Testis (tissue), 2 donors: ENCODE results near the gene ULBP3.

Experiments used
- POLR2A ChIP-seq: fragments of 450-650 bp; IDR thresholded peaks from one replicate; pipeline ENCODE4 v1.6.1; 2017; ENCODE audit warnings: antibody characterized with exemption, mild to moderate bottlenecking, moderate library complexity
- TF ChIP-seq, protein P1 (sequence below), 3 experiments: fragments of 450-650 bp in 2 of 3; fragments of 200-600 bp in 1 of 3; sonication (generic) in 1 of 3; IDR thresholded peaks; one replicate each; pipeline ENCODE4 v1.5.1; 2016 to 2019; ENCODE audit warnings: antibody characterized with exemption in 3 of 3, mild to moderate bottlenecking in 2 of 3, moderate library complexity in 1 of 3

DNA sequence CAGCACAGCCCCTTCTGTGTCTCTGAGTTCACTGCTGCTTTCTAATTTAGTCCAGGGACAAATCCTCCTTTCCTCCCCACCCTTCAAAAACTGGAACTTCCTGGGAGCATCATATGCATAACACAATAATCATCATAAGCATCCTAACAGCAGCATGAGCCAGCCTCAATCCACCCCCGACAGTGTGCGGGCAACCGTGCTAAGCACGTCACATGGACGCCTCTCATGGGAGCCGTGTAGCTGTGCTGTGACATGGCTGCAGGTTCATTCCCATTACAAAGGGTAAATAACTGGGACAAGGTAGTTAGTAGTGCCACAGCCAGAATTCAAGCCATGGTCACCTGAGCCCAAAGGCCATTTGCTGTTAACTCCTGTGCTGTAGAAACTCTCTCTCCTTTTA, 24.5 kb upstream of the ULBP3 start:
- TF ChIP-seq, protein P1, sequence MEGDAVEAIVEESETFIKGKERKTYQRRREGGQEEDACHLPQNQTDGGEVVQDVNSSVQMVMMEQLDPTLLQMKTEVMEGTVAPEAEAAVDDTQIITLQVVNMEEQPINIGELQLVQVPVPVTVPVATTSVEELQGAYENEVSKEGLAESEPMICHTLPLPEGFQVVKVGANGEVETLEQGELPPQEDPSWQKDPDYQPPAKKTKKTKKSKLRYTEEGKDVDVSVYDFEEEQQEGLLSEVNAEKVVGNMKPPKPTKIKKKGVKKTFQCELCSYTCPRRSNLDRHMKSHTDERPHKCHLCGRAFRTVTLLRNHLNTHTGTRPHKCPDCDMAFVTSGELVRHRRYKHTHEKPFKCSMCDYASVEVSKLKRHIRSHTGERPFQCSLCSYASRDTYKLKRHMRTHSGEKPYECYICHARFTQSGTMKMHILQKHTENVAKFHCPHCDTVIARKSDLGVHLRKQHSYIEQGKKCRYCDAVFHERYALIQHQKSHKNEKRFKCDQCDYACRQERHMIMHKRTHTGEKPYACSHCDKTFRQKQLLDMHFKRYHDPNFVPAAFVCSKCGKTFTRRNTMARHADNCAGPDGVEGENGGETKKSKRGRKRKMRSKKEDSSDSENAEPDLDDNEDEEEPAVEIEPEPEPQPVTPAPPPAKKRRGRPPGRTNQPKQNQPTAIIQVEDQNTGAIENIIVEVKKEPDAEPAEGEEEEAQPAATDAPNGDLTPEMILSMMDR (IDR thresholded peaks at IDR 0.05) = no peak
- TF ChIP-seq POLR2A = no peak
